Activated effector memory CD4-positive, alpha-beta T cell treated with anti-CD3 and anti-CD28 coated beads, Interleukin-2, amount 50 U/mL, for 16 hours (primary cell): ENCODE measurements around the gene ASB5.
A peak's percentile ranks its signal among the peaks of the same experiment; 100 is the strongest.
"Not testable (repeated sequence)": the region's sequence is repeated elsewhere in the genome, so short reads cannot be mapped to it uniquely, and the experiment has no call there.

Source experiments
- DNase-seq: peaks from one replicate; pipeline ENCODE4 v3.0.0-alpha.2; 2020

ASB5 gene

GRCh38 chr4:176217510-176217909 lies 51.5 kb downstream of the ASB5 start:
- no peak for DNase-seq

GRCh38 chr4:176212351-176212750 lies 56.7 kb downstream of the ASB5 start:
- not testable (repeated sequence) for DNase-seq

GRCh38 chr4:176210579-176211296 lies 58.3 kb downstream of the ASB5 start:
- no peak for DNase-seq

- DNase-seq = no peak
Measured at GRCh38 chr4:176210101-176210500, 58.9 kb downstream of the ASB5 start.

GRCh38 chr4:176209535-176209934 lies 59.5 kb downstream of the ASB5 start:
- DNase-seq = no peak

GRCh38 chr4:176207839-176208238 lies 61.2 kb downstream of the ASB5 start:
- no peak for DNase-seq

- no peak for DNase-seq
Measured at GRCh38 chr4:176205299-176205698, 63.7 kb downstream of the ASB5 start.

- DNase-seq = no peak
Measured at GRCh38 chr4:176198316-176198903, 70.6 kb downstream of the ASB5 start.

- DNase-seq = peak; percentile 98
Measured at GRCh38 chr4:176195184-176195978, 73.6 kb downstream of the ASB5 start, which contains the start of gene SPATA4. Gene SPATA4 (minus strand): TSS chr4:176195585. CDS start chr4:176195562, 23 bp downstream.

- DNase-seq = peak; percentile 70
Measured at GRCh38 chr4:176193938-176194337, 75.1 kb downstream of the ASB5 start.

GRCh38 chr4:176193126-176193525 lies 75.9 kb downstream of the ASB5 start:
- no peak for DNase-seq

- no peak for DNase-seq
Measured at GRCh38 chr4:176191974-176192373, 77.0 kb downstream of the ASB5 start.

GRCh38 chr4:176189891-176190795 lies 78.9 kb downstream of the ASB5 start:
- no peak for DNase-seq

GRCh38 chr4:176188654-176189053 lies 80.4 kb downstream of the ASB5 start:
- no peak for DNase-seq

- DNase-seq = no peak
Measured at GRCh38 chr4:176187624-176188023, 81.4 kb downstream of the ASB5 start.

GRCh38 chr4:176186671-176187395 lies 82.2 kb downstream of the ASB5 start:
- DNase-seq = no peak

GRCh38 chr4:176186067-176186466 lies 83.0 kb downstream of the ASB5 start:
- DNase-seq = no peak

GRCh38 chr4:176185051-176185450 lies 84.0 kb downstream of the ASB5 start:
- DNase-seq = no peak
